GM18870 (cell line): Measurements from ENCODE around the gene OLFML3.

Experiments used
- ATAC-seq: cut with Tn5 transposase; IDR thresholded peaks from one replicate; pipeline ENCODE4 v1.9.1; 2021; ENCODE audit warnings: moderate library complexity; ENCODE audit not compliant: unreplicated experiment

Gene OLFML3

DNA sequence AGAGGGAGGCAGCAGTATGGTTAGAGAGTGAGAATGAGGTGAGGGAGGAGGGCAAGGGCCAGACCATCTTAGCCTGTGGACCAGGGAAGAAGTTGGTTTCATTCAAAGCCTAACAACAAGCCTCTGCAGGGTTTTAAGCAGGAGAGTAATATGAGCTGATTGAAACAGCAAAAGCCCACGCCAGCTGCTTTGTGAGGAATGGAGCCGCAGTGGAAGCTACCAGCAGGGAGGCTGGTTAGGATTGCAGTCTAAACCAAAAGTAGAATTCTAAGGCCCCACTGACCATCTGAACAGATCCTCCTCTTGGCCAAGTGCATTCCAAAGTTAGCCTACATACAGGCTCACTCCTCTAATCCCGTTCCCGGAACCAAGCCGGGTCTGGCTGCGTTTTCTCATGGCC is 44.8 kb downstream of the OLFML3 start:
- ATAC-seq, result no peak

DNA sequence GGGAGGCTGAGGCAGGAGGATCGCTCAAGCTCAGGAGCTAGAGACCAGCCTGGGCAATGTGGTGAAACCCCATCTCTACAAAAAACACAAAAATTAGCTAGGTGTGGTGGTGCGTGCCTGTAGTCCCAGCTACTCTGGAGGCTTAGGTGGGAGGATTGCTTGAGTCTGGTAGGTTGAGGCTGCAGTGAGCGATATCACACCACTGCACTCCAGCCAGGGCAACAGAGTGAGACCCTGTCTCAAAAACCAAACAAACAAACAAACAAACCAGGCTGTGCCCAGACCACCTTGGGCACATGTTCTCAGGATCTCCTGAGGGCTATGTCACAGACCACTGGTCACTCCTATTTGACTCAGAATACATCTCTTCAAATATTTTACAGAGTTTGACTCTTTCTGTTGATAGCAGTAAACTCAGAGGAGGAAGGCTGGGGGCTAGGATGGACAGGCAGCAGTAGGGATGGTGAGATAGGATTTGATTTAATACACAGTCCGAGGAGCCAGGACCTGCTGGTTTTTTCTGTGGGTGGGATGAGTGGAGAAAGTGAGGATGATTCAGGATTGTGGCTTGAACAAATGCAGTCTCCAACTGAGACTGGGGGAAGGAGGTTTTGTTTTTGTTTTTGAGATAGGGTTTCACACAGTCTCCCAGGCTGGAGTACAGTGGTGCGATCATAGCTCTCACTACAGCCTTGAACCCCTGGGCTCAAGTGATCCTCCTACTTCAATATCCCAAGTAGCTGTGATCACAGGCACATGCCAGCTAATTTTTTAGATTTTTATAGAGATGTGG is 46.5 kb downstream of the OLFML3 start:
- ATAC-seq, result no peak

DNA sequence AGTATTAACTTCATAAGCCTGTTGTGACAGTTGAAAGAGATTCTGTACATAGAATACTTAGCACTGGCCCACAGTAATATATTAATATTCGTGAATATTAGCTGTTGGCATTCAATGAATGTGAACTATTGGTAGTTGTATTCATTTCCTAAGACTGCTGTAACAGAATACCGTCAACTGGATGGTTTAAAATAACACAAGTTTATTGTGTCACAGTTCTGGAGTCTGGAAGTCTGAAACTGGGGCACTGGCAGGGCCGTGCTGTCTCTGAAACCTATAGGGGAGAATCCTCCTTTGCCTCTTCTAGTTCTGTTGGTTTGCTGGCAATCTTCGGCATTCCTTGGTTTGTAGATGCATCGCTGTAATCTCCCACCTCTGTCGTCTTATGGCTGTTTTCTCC is 47.5 kb downstream of the OLFML3 start:
- no peak for ATAC-seq
